Activated T-helper 1 cell treated with anti-CD3 and anti-CD28 coated beads, Interleukin-12 subunit alpha, Interleukin-12 subunit beta, Interleukin-2, Interleukin-4 antibody, amounts not matched to agents 30 ng/mL and 10 ng/mL and 1 ng/mL, durations not matched to agents 14 hours and 24 hours and 36 hours (primary cell): Measurements from ENCODE around the gene AKT3. TPM values are rescaled to one million over a fixed set of nuclear protein-coding genes. Genes with fewer than 3 reads are reported as not detected.
"Not testable (repeated sequence)": the region's sequence is repeated elsewhere in the genome, so short reads cannot be mapped to it uniquely, and the experiment has no call there.

Experiments
- DNase-seq: peaks from one replicate; pipeline ENCODE4 v3.0.0; 2021; ENCODE audit warnings: low spot score
- H3K27ac Mint-ChIP-seq: one replicate; pipeline ENCODE4 v1.8.0; 2021; ENCODE audit warnings: mild to moderate bottlenecking, mixed read lengths
- H3K27me3 Mint-ChIP-seq: one replicate; pipeline ENCODE4 v1.8.0; 2022; ENCODE audit warnings: mild to moderate bottlenecking, moderate library complexity, mixed read lengths; ENCODE audit not compliant: insufficient read depth
- H3K36me3 Mint-ChIP-seq: one replicate; pipeline ENCODE4 v1.8.0; 2021; ENCODE audit warnings: low read depth, mixed read lengths
- H3K4me1 Mint-ChIP-seq: one replicate; pipeline ENCODE4 v1.8.0; 2021; ENCODE audit warnings: low read depth, mixed read lengths
- H3K4me3 Mint-ChIP-seq: one replicate; pipeline ENCODE4 v1.8.0; 2021; ENCODE audit warnings: mild to moderate bottlenecking, moderate library complexity, mixed read lengths
- H3K9me3 Mint-ChIP-seq: one replicate; pipeline ENCODE4 v1.8.0; 2021; ENCODE audit warnings: mixed read lengths
- intact Hi-C: fragments of 100-400 bp; cut with micrococcal nuclease; formaldehyde crosslinking; loops from one replicate; pipeline ENCODE4 v1.15.1; 2024
- total RNA-seq: library from RNA; stranded (reverse); gene quantifications from 2 replicates; pipeline ENCODE4 v1.2.3, GENCODE V29; 2022

AKT3 gene
- total RNA-seq, 1 donor from 2014 or later: 40.1 TPM

- H3K27ac Mint-ChIP-seq: no peak overlapping the region
- H3K4me3 Mint-ChIP-seq: no peak overlapping the region
- peaks cover 5% of the 10 kb centered on the region for H3K36me3 Mint-ChIP-seq
- H3K9me3 Mint-ChIP-seq: no peaks in the 10 kb centered on the region
- H3K4me1 Mint-ChIP-seq: peaks cover 20% of the 10 kb centered on the region
- H3K27me3 Mint-ChIP-seq: no peaks in the 10 kb centered on the region
- DNase-seq: no peak
- intact Hi-C loops: no loop called here
Observed at GRCh38 chr1:243796016-243796415, 54.0 kb downstream of the AKT3 start.

DNA sequence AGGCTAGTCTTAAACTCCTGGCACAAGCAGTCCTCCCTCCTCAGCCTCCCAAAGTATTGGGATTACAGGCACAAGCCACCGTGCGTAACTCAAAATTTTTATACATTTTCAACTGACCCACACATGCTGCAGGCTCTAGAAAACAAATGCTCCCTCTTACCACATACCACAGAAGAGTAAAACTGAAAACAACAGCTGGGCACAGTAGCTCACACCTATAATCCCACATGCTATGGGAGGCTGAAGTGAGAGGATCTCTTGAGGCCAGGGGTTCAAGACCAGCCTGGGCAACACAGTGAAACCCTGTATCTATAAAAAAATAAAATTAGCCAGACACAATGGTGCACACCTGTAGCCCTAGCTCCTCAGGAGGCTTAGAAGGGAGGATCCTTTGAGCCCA, 56.7 kb downstream of the AKT3 start:
- Mint-ChIP-seq H3K9me3 (no peaks in the 10 kb centered on the region), H3K27me3 (no peaks in the 10 kb centered on the region), H3K4me3 (no peak overlapping the region), H3K4me1 (peaks cover 21% of the 10 kb centered on the region), H3K36me3 (peaks cover 2% of the 10 kb centered on the region), H3K27ac (no peak overlapping the region)
- DNase-seq: no peak
- intact Hi-C loops: no loop called here

- intact Hi-C loops: no loop called here
- Mint-ChIP-seq H3K9me3 (no peaks in the 10 kb centered on the region), H3K27me3 (no peaks in the 10 kb centered on the region), H3K4me1 (peaks cover 21% of the 10 kb centered on the region), H3K36me3 (peaks cover 2% of the 10 kb centered on the region), H3K4me3 (no peak overlapping the region), H3K27ac (no peak overlapping the region)
- no peak for DNase-seq
Observed at GRCh38 chr1:243792891-243793290, 57.2 kb downstream of the AKT3 start.

DNA sequence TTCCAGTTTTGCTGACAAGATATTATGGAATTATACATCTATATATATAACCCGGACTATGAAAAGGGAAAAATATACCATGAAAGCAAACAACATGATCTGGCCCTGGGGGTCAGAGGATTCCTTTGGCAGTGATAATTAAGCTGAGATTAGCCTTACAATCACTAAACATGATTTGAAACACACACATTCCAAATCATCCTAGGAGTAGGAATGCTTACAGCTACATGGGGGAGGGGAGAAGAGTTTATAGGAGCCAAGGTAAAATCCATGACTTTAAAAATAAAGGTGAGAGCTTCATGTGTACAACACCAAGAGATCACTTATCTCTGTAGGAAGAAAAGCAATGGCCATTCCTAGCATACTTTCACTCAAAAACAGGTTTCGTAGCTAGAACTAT, 57.6 kb downstream of the AKT3 start:
- H3K4me3 Mint-ChIP-seq: no peak overlapping the region
- no peak overlapping the region for H3K27ac Mint-ChIP-seq
- intact Hi-C loops: no loop called here
- H3K36me3 Mint-ChIP-seq: peaks cover 2% of the 10 kb centered on the region
- DNase-seq: no peak
- no peaks in the 10 kb centered on the region for H3K27me3 Mint-ChIP-seq
- peaks cover 21% of the 10 kb centered on the region for H3K4me1 Mint-ChIP-seq
- H3K9me3 Mint-ChIP-seq: no peaks in the 10 kb centered on the region

DNA sequence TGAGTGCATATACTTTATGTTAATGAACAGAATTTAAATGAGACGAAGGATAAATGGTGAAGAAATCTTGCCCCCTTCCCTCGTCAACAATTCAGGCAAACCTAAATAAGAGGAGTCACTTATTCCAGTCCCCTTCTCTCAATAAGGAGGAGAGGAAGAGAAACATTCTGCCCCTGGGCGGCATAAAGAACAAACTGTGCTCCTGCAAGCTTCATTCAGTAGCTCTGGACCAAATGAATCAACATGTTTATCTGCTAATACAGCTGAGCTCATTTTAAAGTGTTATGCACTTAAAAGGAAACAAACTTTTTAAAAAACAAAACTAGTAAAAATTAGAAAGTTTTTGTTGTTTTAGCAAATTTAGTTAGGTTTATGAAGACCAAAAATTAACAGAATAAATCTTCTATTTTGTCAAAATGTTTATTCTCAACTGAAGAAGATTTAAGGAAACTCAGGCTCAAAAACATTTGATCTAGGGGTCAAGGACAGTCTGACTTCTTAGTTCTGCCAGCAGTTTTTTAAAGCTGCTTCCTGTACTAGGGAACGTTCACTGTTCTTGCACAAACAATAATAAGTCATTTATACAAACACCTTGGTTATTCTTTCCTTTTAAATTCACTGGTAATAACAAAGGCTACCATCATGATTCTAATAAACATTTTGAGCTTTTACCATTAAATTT, 58.3 kb downstream of the AKT3 start:
- no peak for DNase-seq
- H3K36me3 Mint-ChIP-seq: peaks cover 2% of the 10 kb centered on the region
- H3K4me1 Mint-ChIP-seq: peaks cover 21% of the 10 kb centered on the region
- no peak overlapping the region for H3K27ac Mint-ChIP-seq
- no peak overlapping the region for H3K4me3 Mint-ChIP-seq
- no peaks in the 10 kb centered on the region for H3K9me3 Mint-ChIP-seq
- no peaks in the 10 kb centered on the region for H3K27me3 Mint-ChIP-seq
- intact Hi-C loops: no loop called here

GRCh38 chr1:243790404-243790803, 59.6 kb downstream of the AKT3 start:
- Mint-ChIP-seq H3K9me3 (no peaks in the 10 kb centered on the region), H3K36me3 (no peaks in the 10 kb centered on the region), H3K4me3 (no peak overlapping the region)

DNA sequence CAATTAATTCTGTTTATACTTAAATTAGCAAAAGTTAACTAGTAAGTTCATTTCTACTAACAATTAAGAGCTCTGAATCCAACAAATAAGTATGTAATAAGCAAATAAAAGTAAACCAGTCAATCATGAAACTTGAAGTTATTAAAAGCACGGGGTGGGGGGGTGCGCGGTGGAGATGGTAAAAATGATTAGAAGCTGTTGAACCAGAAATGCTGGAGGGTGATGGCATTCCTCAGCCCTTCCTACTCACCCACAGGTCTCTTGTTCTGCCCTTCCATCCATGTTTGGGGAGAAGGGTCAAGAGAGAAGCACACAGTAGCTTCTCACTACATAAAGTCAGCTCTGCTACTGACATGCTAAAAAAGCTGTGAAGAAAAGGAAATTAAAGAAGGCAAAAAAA, 63.5 kb downstream of the AKT3 start:
- DNase-seq: no peak
- Mint-ChIP-seq H3K4me1 (peaks cover 8% of the 10 kb centered on the region), H3K36me3 (no peaks in the 10 kb centered on the region), H3K27me3 (no peaks in the 10 kb centered on the region), H3K9me3 (no peaks in the 10 kb centered on the region), H3K4me3 (no peak overlapping the region), H3K27ac (no peak overlapping the region)
- intact Hi-C loops: no loop called here

More at GRCh38 chr1:243790404-243790803, 59.6 kb downstream of the AKT3 start:
- no peak for DNase-seq
- intact Hi-C loops: no loop called here
- H3K4me1 Mint-ChIP-seq: peaks cover 21% of the 10 kb centered on the region
- H3K27ac Mint-ChIP-seq: no peak overlapping the region
- no peaks in the 10 kb centered on the region for H3K27me3 Mint-ChIP-seq

DNA sequence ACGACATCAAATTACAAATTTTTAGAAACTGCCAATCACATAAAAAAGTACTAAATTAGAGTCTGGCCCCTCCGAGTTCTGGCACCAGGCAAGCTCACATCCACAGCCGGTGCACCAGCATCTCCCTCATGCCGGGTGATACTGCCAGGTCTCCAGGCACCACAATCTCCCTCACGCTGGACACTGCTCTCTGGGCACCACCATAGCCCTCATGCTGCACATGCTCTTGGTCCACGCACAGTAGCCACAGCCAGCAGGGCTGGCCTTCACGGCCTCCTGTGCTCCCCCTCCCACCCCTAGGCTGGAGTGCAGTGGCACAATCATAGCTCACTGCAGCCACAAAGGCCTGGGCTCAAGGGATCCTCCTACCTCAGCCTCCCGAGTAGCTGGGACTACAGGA, 65.5 kb downstream of the AKT3 start:
- Mint-ChIP-seq H3K27ac (no peak overlapping the region), H3K4me3 (no peak overlapping the region), H3K27me3 (no peaks in the 10 kb centered on the region), H3K36me3 (no peaks in the 10 kb centered on the region), H3K4me1 (no peaks in the 10 kb centered on the region), H3K9me3 (no peaks in the 10 kb centered on the region)
- DNase-seq: no peak
- intact Hi-C loops: no loop called here

- no peak for DNase-seq
- Mint-ChIP-seq H3K27ac (no peak overlapping the region), H3K9me3 (no peaks in the 10 kb centered on the region), H3K4me3 (no peak overlapping the region), H3K4me1 (no peaks in the 10 kb centered on the region), H3K36me3 (no peaks in the 10 kb centered on the region), H3K27me3 (no peaks in the 10 kb centered on the region)
- intact Hi-C loops: no loop called here
Observed at GRCh38 chr1:243783714-243784113, 66.3 kb downstream of the AKT3 start.

- H3K4me3 Mint-ChIP-seq, DNase-seq, H3K4me1 Mint-ChIP-seq, H3K27ac Mint-ChIP-seq, intact Hi-C loops, H3K36me3 Mint-ChIP-seq, H3K27me3 Mint-ChIP-seq: not testable (repeated sequence)
- H3K9me3 Mint-ChIP-seq: peaks cover 13% of the 10 kb centered on the region
Observed at GRCh38 chr1:243772361-243773050, 77.5 kb downstream of the AKT3 start.

- Mint-ChIP-seq H3K36me3 (peaks cover 6% of the 10 kb centered on the region), H3K9me3 (peaks cover 7% of the 10 kb centered on the region), H3K27ac (no peak overlapping the region), H3K4me1 (no peaks in the 10 kb centered on the region), H3K4me3 (no peak overlapping the region), H3K27me3 (peaks cover 2% of the 10 kb centered on the region)
- no peak for DNase-seq
- intact Hi-C loops: no loop called here
Observed at GRCh38 chr1:243770860-243771259, 79.2 kb downstream of the AKT3 start.

DNA sequence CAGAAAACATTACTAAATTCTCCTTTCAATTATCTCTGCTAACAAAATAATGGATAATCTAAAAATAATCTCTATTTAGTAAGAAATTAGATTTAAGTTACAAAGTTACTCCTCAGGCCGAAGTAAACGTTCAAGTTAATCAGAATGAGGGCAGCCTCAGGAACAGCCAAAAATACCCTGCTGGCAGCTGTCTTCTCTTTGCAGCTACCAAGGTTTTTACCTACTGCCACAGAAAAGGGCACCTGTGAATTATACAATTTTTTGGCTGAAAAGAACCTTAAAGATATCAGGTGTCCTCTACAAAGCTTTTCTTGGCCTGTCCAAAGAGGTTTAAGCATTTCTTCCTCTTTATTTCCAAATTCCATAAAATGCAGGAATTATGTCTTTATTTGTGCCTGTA, 84.4 kb downstream of the AKT3 start:
- no peaks in the 10 kb centered on the region for H3K4me1 Mint-ChIP-seq
- no peak for DNase-seq
- peaks cover 2% of the 10 kb centered on the region for H3K27me3 Mint-ChIP-seq
- H3K9me3 Mint-ChIP-seq: no peaks in the 10 kb centered on the region
- H3K36me3 Mint-ChIP-seq: peaks cover 1% of the 10 kb centered on the region
- intact Hi-C loops: no loop called here
- H3K27ac Mint-ChIP-seq: no peak overlapping the region
- H3K4me3 Mint-ChIP-seq: no peak overlapping the region

DNA sequence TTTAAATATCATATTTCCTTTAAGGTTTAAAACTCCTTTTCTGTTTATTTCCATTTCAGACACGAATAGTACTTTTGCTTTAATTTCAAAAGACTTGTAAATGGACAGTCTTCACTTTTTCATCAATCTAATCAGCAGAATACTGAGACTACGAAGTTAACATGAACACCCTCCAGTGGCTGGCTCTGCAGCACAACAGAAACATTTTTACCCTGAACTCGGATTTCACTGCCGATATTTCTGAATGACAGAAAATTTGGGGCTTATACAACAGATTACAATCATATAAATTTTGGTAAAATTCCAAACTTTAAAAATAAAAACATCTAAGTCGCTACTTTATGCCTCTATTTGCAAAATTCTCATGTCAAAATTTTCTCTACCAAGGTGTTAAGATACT, 86.2 kb downstream of the AKT3 start:
- Mint-ChIP-seq H3K9me3 (no peaks in the 10 kb centered on the region), H3K36me3 (no peaks in the 10 kb centered on the region), H3K27me3 (peaks cover 3% of the 10 kb centered on the region), H3K4me1 (no peaks in the 10 kb centered on the region), H3K4me3 (no peak overlapping the region), H3K27ac (no peak overlapping the region)
- intact Hi-C loops: no loop called here
- DNase-seq: no peak
